GM19463 (cell line): ENCODE data around the gene ATP2B2.

Experiments used
- ATAC-seq: cut with Tn5 transposase; IDR thresholded peaks from one replicate; pipeline ENCODE4 v1.9.1; 2021; ENCODE audit warnings: mild to moderate bottlenecking, moderate library complexity; ENCODE audit not compliant: unreplicated experiment

ATP2B2 gene

GRCh38 chr3:10334459-10334858 lies 170.9 kb downstream of the ATP2B2 start:
- ATAC-seq, result no peak

GRCh38 chr3:10334042-10334441 lies 171.3 kb downstream of the ATP2B2 start:
- no peak for ATAC-seq

DNA sequence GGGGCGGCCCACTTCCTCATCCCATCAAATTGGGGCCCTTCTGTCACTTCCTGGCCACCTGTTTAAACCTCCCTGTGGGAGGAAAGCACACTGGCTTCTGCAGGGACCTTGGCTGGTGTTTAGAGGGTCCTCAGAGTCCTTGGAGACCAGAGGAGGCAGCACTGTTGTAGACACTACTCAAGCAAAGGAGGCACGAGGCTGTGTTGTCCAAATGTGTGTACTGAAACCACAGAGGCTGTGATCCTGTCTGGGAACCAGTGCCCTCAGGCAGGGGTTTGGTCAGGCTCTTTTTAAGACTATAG lies 172.1 kb downstream of the ATP2B2 start:
- ATAC-seq, result no peak

DNA sequence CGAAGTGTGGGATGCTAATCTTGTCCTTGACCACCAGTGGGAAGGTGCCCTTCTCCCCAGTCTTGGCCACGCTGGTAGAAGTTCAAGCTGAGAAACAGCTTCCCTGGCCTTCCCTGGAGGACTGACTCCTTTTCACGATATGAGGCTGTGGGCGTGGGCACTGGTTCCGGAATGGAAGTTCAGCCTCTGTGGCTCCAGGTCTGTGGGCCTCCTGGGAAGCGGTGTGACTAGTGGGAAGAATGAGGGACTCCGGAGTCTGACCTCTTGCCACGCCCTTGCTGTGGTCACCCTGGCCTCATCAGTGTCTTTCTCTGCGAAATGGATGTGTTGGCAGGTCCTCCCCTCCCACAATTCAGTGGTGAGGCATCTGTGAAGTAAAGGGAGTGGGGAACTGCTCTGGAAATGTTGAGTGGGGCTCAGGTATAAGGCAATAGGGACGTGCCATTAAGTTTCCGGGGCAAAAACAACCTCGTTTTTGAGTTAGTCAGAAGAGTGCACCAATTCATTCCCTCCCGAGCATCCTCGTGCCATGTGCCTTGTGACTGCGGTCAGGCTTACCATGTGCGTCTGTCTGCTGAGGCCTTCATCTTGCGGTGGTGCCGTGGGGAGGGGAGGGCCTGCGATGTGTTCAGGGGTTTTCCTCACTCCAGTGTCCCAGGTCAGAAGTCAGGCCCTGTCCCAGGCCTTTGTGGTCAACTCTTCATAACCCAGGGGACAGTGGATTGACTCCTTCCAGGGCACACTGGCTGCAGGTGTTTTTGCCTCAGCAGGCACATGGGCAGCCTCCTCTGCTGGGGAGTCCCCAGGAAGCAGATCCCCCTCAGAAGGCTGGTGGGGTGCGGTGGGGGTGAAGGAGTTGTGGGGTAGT lies 172.7 kb downstream of the ATP2B2 start:
- no peak for ATAC-seq

GRCh38 chr3:10331320-10331719 lies 174.1 kb downstream of the ATP2B2 start:
- no peak for ATAC-seq

- no peak for ATAC-seq
Observed at GRCh38 chr3:10330319-10330718, 175.1 kb downstream of the ATP2B2 start.

DNA sequence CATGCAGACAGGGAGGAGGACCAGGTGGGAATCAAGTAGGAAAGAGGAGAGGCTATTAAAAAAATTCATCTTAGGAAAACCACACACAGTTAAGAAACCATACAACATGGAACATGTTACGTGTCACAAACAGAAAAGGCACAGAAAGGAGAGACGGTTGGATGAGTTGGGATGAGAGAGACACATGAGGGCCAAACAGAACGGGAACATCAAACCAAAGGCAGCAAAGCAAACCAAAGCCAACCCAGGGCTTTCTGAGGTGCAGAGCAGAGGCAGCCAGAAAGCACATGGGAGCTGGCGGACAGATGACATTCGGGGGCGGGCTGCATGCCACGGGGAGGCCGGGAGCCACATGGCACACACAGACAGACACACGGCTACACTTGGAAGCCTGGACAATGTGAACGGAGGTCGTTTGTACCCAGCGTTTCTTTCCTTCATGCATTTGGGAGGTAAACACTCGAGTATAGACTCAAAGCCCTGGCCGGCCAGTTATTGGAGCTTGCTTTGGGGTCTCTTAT lies 175.8 kb downstream of the ATP2B2 start:
- no peak for ATAC-seq

- ATAC-seq, result no peak
Observed at GRCh38 chr3:10328460-10329071, 176.8 kb downstream of the ATP2B2 start.

DNA sequence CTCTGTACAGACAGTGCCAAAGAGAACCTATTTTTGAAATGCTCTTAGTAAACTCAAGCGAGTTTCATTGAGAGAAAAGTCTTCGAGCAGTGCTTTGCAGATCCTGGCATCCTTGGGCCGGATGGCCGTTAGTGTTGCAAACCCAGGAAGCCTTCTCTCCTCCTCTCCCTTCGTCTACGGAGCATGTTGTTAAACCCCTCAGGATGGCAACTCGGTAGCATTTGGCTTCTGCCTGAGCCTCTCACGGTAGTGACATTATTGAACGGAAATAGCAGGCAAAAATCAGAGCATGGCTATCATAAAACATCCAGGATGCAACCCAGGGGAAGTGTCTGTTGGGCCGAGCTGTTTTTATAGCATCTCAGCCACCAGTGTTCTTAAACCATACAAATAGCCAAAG lies 177.8 kb downstream of the ATP2B2 start:
- ATAC-seq, result no peak

DNA sequence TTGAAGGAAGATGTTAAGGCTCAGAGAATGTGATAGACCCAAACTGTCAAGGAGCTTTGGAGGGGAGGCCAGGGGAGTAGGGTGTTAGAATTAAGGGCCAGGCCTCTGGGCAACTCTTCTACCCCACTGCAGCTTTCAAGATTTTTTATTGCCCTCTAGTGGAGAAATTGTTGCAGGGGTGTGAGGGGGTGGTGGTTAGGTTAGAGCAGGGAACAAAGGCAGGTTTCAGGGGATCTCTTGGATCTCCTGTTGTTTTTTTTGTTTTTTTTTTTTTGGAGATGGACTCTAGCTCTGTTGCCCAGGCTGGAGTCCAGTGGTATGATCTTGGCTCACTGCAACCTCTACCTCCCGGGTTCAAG lies 183.1 kb downstream of the ATP2B2 start:
- ATAC-seq, result no peak

DNA sequence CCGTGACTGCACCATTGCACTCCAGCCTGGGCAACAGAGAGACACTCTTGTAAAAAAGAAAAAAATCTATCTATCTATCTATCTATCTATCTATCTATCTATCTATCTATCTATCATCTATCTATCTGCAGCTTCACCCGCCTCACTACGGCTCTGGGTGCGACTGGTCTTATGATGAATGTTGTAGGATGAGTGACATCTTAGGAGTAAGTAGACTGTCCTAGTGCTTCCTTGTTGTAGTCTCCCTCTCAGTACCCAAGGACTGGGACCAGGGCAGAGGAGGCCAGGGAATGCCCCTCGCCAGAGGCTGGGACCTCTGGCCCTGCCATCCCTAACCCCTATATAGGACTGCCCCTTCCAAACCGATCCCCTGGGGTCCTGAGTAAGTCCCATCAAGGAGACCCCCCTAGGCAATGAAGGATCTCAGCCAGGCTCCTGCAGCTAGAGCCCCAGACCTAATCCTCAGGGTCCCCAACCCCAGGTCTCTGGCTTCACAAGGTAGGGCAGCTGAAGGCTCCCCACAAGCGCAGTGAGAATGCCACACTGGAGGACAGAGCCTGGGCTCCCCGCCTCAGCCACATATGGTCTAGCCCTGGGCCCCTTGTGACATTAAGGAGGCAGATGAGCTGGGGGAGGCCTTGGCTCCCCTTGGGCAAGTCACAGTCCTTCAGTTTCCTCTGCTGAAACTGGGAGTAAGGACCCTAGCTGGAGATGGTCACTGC lies 183.6 kb downstream of the ATP2B2 start:
- ATAC-seq, result no peak

- no peak for ATAC-seq
Observed at GRCh38 chr3:10320320-10320677, 185.1 kb downstream of the ATP2B2 start.

DNA sequence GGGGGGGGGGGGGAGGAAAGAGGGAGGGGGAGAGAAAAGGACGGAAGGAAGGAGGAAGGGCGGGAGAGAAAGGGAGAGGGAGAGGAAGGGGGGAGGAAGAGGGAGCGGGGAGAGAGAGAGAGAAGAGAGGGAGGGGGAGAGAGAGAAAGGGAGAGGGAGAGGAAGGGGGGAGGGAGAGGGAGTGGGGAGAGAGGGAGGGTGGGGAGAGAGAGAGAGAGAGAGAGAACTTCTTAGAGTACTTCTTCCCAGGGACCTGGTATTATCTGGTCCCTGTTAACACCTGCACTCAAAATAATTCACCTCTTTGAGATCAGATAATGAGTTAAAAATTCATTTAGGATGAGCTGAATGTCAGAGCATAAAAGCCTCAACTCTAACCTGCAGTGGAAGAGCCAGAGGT lies 185.6 kb downstream of the ATP2B2 start:
- no peak for ATAC-seq

- ATAC-seq, result no peak
Observed at GRCh38 chr3:10319251-10319650, 186.1 kb downstream of the ATP2B2 start.

GRCh38 chr3:10317961-10318350 lies 187.4 kb downstream of the ATP2B2 start:
- no peak for ATAC-seq

DNA sequence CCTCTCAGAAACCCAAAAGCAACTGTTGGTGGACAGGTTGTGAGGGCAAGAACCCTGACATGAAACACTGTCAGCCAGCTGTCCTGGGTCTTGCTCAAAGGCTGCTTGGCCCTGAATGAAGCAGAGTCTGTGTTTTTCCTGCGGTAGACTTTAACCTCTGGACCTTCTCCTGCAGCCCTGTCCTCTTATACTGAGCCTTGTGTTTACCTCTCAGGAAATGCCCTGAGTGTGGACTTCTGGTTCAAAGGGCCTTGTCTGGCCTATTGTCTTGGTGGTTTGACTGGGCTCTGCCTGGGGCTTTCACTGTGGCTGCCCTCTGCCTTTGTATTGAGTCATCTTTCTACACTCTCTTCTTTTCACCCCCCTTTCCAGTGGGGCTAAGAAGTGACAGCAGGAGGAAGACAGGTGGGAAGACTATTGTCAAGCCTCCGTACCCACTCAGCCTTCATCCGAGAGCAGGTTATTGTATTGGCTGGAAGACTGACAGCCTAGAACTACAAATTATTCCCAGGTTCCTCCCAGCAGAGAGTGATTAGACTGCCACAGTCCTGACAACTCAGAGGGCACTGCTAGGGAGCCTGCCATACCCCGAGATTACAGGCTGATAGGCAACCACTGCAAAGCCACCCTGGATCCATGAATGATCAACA lies 187.9 kb downstream of the ATP2B2 start:
- no peak for ATAC-seq

GRCh38 chr3:10315771-10316344 lies 189.5 kb downstream of the ATP2B2 start:
- no peak for ATAC-seq

DNA sequence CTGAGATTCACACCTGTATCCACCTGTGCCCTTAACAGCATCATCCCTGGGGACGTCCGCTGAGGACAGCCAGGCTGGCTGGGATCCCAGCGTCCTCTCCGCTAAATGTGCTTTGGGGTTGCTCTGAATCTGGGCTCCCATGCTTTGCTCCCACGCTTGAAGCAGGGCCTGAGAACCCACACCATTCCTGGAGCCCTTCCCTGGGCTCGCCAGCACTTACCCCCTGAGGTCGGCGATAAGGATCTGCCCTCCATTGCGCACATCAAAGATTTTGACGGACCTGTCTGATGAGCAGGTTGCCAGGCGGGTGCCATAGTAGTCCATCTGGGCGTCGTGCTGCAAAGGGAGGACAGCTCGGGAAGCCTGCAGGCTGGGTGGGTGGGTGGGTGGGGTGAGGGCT lies 190.3 kb downstream of the ATP2B2 start:
- ATAC-seq, result no peak

- ATAC-seq, result no peak
Observed at GRCh38 chr3:10312861-10313260, 192.5 kb downstream of the ATP2B2 start.

DNA sequence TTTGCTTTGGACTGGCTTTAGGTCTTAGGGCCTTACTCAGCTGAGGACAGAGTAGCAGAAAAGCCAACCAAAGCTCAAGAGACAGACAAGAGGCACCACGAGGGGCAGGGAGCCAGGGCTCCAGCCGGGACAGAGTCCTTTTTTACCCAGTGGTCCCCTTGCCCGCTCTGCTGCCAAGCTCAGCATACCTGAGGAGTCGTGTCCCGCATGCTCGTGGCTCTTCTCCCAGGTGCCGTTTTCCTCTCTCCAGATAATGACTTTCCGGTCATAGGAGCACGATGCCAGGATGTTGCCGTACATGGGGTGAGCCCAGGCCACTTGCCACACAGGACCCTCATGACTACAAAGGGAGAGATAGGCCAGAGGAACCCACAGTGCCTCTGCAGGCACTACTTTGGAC lies 193.0 kb downstream of the ATP2B2 start:
- ATAC-seq, result no peak

- no peak for ATAC-seq
Observed at GRCh38 chr3:10311710-10312109, 193.7 kb downstream of the ATP2B2 start.
